ENCODE data around the gene IER2. TPM values are rescaled to one million over a fixed set of nuclear protein-coding genes. Genes with fewer than 3 reads are reported as not detected.
A peak's percentile ranks its signal among the peaks of the same experiment; 100 is the strongest.

IER2 gene
- total and polyA plus RNA-seq, 9 of the 15 experiments (the other 6 are each of a cell fraction or from before 2014, with no cell fraction given) = 4.5 to 205 (median 23.7) TPM

DNA sequence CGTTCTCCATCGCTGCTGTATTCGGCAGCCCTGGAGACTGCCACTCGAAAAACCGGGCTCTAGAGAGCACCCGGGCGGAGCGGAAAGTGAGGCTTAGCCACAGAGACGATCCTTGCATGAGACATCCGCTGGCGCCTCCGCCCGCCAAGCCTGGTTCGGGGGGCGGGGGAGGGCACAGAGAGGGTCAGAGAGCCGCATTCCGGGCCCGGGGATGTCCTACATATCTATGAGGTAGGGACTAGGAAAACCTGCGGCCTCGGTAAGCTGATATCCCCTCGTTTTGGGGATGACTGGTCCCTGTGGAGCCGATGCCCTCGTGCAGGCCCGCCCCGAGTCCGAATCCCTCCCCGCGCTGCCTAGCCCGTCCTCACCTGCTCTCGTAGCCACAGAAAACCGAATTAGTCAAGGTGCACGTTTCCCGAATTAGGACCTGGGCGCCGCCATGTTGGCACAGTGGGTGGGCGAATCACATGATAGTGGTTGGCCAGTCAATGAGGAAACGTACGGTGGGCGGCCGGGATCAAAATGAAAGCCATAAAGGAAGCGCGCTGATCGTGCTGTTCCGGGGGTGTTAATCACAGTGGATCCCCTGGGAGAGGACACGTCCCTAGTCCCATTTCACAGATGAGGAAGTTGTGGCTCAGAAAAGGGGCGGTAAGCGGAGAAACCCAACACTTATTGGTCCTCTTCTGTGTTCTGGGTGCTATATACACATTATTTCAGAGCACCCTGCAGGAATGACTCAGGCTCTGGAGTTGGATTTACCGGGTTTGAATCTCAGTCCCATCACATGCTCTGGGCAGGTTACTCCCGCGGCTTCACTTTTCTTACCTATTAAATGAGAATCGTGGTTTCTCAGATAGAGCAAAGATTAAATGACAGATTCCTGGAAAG is 33.7 kb upstream of the IER2 start, which contains the start of gene TRMT1 (continued):
- TF ChIP-seq, protein P1, sequence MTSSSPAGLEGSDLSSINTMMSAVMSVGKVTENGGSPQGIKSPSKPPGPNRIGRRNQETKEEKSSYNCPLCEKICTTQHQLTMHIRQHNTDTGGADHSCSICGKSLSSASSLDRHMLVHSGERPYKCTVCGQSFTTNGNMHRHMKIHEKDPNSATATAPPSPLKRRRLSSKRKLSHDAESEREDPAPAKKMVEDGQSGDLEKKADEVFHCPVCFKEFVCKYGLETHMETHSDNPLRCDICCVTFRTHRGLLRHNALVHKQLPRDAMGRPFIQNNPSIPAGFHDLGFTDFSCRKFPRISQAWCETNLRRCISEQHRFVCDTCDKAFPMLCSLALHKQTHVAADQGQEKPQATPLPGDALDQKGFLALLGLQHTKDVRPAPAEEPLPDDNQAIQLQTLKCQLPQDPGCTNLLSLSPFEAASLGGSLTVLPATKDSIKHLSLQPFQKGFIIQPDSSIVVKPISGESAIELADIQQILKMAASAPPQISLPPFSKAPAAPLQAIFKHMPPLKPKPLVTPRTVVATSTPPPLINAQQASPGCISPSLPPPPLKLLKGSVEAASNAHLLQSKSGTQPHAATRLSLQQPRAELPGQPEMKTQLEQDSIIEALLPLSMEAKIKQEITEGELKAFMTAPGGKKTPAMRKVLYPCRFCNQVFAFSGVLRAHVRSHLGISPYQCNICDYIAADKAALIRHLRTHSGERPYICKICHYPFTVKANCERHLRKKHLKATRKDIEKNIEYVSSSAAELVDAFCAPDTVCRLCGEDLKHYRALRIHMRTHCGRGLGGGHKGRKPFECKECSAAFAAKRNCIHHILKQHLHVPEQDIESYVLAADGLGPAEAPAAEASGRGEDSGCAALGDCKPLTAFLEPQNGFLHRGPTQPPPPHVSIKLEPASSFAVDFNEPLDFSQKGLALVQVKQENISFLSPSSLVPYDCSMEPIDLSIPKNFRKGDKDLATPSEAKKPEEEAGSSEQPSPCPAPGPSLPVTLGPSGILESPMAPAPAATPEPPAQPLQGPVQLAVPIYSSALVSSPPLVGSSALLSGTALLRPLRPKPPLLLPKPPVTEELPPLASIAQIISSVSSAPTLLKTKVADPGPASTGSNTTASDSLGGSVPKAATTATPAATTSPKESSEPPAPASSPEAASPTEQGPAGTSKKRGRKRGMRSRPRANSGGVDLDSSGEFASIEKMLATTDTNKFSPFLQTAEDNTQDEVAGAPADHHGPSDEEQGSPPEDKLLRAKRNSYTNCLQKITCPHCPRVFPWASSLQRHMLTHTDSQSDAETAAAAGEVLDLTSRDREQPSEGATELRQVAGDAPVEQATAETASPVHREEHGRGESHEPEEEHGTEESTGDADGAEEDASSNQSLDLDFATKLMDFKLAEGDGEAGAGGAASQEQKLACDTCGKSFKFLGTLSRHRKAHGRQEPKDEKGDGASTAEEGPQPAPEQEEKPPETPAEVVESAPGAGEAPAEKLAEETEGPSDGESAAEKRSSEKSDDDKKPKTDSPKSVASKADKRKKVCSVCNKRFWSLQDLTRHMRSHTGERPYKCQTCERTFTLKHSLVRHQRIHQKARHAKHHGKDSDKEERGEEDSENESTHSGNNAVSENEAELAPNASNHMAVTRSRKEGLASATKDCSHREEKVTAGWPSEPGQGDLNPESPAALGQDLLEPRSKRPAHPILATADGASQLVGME (CRISPR knock-in tag; IDR thresholded peaks at IDR 0.05) = no peak
- no peak for TF ChIP-seq ZNF23 (CRISPR knock-in tag; IDR thresholded peaks at IDR 0.05)
- TF ChIP-seq KHSRP (IDR thresholded peaks at IDR 0.05) = no peak
- no peak for TF ChIP-seq NCOA2 (IDR thresholded peaks at IDR 0.05; ENCODE audit: partially characterized antibody in 2 of 2)
- no peak for TF ChIP-seq ZNF347 (CRISPR knock-in tag; IDR thresholded peaks at IDR 0.05; ENCODE audit: low read depth)
- peak; percentile 9 to 31; a peak in 1 of 4 replicates for TF ChIP-seq SIX5 (IDR thresholded peaks at IDR 0.05; ENCODE audit: borderline replicate concordance in 1 of 2, insufficient read depth in 1 of 2, low read depth in 1 of 2, low read length in 2 of 2)
- TF ChIP-seq DIDO1 (tag; IDR thresholded peaks at IDR 0.05; ENCODE audit: low read depth) = peak; percentile 88
- TF ChIP-seq, protein P2, sequence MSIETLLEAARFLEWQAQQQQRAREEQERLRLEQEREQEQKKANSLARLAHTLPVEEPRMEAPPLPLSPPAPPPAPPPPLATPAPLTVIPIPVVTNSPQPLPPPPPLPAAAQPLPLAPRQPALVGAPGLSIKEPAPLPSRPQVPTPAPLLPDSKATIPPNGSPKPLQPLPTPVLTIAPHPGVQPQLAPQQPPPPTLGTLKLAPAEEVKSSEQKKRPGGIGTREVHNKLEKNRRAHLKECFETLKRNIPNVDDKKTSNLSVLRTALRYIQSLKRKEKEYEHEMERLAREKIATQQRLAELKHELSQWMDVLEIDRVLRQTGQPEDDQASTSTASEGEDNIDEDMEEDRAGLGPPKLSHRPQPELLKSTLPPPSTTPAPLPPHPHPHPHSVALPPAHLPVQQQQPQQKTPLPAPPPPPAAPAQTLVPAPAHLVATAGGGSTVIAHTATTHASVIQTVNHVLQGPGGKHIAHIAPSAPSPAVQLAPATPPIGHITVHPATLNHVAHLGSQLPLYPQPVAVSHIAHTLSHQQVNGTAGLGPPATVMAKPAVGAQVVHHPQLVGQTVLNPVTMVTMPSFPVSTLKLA (conservative IDR thresholded peaks at IDR 0.05) = peak; percentile 88 to 97
- TF ChIP-seq TAF9B (IDR thresholded peaks at IDR 0.05; ENCODE audit: partially characterized antibody) = peak; percentile 64
- TF ChIP-seq PCBP1 (IDR thresholded peaks at IDR 0.05; ENCODE audit: low read depth, low read length, poor library complexity, severe bottlenecking) = no peak
- TF ChIP-seq NR4A1 (CRISPR knock-in tag; IDR thresholded peaks at IDR 0.05) = no peak
- TF ChIP-seq NR4A1 (tag; IDR thresholded peaks at IDR 0.05) = no peak
- no peak for TF ChIP-seq FOXA3 (CRISPR knock-in tag; conservative IDR thresholded peaks at IDR 0.05 in 1 of 2, IDR thresholded peaks at IDR 0.05 in 1 of 2)
- peak; percentile 44; the same call in 1 of the 2 replicates for TF ChIP-seq RNF2 (IDR thresholded peaks at IDR 0.05)
- TF ChIP-seq ZC3H4 (CRISPR knock-in tag; IDR thresholded peaks at IDR 0.05; ENCODE audit: borderline replicate concordance) = no peak
